Superior temporal gyrus (tissue), 1 donor: ENCODE results near the gene KCTD12.

Source experiments
- DNase-seq: peaks from one replicate; pipeline ENCODE4 v3.0.0-alpha.2; 2016; ENCODE audit errors: extremely low spot score

KCTD12 gene

DNA sequence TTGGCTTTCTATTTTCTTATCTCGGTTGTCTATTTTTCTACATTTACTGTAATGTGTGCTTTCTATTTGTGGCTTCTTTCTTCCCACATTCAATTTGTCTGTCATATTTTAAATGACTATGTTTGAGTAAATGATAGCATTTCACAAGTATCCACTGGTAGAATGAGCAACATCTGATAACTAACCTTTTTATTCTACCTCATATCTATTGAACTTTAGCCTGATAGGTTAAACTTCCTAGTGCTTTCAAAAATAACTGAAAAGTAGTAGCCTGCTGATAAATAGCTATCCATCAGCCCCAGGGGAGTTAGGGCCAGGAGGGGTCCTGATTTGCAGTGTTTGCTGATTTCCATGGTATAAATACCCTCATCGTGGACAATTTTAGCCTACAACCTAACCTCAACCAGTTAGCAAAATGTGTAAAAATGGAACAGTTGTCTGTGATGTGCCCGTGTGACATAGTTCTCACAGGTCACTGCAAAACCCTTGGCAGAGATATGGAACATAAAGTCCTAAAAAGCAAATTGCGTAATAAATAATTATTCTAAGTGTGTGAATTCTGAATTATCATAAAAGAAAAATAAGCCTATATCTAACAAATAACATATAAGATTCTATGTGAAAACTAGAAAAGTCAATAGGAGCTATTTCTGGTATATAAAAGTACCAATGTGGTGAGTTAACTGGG is 32.1 kb downstream of the KCTD12 start:
- DNase-seq = no peak

DNA sequence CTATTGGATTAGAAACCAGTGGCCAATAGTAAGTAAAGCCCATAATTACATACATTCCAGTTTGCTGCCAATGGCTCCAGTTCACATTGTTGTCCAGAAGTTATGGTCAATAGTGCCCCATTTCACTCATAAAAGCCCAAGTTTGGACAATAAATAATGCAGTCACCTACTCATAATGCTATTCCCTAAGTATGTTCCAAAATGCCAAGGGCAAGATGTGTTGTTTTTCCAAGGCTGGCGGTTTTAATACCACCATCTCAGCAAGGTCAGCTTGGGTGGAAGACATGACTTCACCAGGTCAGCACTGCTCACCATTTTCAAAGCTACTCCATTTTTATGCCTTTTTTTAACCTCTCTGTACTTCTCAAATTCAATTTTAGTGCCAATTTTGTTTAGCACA is 32.7 kb downstream of the KCTD12 start:
- DNase-seq = no peak

DNA sequence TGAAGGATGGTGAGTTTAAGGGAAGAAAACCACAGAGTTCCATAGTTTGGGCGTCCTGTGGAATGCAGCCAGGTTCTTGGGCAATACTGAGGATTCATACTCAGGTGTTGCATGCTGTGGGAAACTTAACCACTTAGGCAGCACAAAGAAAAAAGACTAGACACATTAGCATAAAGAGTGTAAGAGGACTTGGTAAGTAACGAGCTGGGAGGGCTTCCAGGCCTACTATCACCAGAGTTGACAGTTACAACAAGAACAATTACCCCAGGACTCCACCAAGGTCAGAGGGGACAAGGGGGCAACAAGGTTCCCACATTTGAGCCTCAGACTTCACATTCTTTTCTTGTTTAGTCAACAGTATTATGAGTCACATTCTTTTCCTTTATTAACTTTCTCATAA is 33.2 kb downstream of the KCTD12 start:
- DNase-seq = no peak

DNA sequence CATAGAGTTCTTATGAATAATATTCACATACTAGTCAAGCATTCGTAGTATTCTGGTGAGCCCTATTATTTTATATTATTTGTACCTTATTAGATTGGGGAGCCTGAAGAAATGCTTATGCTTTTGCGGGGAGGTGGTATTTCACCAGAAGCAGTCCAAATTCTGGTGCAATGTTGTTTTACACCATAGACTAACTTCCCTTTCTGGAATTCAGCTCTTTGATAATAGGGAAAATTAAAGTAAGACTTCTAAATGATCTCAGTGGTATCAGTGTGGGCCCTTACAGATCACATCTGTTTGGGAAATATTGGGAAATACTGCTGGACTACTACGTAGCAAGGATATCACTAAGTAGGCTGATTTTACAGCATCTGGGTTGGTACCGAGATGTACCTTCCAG is 34.2 kb downstream of the KCTD12 start:
- no peak for DNase-seq

DNA sequence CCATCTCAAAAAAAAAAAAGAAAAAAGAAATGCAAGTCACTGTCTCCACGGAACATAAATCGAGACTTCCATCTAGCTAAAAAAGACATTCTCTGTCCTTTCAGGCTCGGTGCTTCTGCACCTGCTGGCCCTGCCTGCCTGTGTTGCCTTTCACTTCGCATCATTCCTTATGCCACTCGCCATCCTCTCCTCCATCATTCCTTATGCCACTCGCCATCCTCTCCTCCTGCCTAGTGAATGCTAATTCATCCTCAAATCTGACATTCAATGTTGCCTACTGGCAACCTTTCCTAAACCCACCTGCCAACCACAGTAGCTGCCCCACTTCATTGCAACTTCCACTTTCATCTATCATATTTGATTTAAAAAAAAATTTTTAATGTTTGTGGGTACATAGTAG is 36.7 kb downstream of the KCTD12 start:
- DNase-seq = no peak

DNA sequence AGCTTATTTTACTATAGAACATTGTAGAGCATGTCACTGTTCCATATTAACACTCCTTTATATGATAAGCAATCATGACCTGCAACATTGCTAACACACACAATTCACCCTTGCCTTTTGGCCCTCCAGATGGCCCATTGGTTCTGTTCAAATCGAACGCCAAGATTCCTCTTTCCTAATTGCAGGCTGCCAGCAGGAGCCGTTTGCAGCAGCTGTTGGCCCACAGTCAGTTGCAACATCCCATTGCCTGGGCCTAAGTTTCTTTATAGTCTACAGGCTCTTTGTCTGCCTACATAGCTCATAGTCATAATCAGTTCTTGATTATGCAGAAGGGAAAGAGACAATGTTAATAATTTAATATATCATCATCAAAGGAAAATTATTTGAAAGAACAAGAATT is 37.6 kb downstream of the KCTD12 start:
- DNase-seq = no peak

DNA sequence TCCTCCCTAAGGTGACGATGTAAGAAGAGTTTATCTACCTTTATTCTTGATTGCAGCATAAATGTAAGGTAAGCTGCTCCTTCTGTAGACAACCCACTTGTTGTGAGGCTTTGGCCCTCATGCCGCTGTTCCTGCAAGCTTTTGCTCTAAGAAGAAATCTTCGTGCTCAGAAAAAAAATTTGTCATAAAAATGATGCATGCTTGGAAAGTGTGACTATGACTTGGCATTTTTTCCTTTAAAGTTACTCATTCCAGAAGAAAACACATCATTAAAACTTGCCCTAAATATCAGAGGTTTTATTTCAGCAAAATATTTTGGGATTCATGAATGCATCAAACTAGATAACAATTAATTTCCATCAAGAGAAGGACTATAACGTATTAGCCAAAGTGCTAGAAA is 39.8 kb downstream of the KCTD12 start:
- no peak for DNase-seq

DNA sequence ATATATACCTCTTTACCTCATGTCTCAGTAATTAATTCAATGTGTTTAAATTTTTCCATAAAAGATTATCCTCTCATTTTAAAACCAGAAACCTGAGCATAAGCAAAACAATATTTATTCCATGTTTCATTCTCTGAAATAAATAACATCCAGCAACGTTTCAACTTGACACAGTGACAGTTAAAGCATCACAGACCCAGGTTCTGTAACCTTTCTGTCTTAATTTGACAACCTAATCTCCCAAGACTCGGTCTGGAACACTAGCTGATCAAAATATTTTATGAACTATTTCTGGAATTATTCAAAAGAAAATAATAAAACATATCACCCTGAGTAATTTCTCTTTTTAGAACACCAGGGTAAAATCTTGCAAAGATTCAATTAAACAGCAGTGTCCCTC is 40.3 kb downstream of the KCTD12 start:
- no peak for DNase-seq

DNA sequence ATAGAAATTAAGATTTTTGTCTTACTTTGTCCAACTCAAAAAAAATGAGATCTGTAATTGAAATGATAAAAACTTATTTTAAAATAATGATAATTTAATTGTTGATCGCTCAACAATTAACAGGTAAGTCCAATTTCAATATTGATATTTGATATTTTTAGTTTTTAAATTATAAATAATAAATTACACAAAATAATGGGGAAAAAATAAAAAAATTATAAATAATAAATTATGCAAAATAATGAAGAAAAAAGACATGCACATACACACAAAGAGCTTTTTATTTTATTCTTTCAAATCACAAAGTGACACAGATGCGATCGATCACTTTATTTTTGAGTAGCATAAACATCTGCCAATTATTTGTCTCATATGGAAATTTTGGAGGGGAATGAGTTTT is 40.8 kb downstream of the KCTD12 start:
- no peak for DNase-seq

DNA sequence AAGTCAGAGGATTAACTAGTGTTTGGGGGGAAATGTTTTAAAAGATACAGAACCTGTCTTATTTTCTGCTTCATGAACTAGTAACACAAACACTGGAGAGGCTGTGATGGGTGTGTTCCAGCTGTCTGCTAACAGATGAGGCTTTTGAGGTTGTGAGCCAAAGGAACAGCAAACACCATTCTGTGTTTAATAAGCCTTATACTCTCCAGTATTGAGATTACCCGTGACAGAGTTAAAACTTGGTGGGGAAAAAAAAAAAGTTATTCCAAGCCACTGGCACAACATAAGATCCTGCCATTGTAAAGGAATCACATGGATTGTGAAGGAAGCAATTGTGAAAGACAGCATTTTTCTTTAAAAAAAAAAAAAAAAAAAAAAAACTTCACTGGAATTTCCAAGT is 48.4 kb downstream of the KCTD12 start:
- DNase-seq = no peak

DNA sequence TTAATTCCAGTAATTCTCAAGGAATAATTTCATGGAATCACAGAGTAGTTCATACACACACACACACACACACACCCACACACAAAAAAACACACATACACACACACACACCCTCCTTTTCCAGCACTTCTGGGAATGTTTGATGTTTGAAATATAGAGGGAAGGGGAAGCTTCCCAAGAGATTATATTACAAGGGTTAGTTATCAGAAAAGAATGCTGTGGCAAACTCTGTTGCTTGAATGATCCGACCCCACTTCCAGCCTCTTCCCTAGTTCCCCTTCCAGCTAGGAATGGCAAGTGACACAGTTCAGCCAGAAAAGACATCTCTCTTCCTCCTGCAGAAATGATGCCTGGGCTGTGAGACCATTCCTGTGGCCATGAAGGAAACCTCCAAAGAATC is 49.9 kb downstream of the KCTD12 start:
- no peak for DNase-seq

DNA sequence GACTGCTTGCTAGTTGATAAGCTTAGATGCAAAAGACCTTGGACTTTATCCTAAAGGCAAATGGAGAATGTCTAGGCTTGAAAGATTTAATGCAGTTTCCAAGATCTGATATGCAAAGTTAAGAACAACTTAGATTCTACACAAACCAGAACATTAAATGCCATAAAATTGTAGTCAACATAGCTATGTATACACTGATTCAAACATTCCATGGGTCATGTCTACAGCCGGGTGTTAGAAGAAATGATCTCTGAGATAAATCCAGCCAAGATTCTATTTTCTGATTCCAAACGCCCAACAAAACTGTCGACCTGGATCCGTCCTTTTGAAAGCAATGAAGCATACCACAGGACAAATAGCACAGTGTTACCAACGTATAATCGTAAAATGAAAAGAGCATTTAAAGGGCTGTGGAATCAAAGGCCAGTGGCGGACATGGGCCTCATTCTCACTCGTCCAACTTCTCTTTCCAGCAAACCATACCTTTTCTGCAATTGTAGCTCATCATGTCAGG is 52.7 kb downstream of the KCTD12 start:
- no peak for DNase-seq

DNA sequence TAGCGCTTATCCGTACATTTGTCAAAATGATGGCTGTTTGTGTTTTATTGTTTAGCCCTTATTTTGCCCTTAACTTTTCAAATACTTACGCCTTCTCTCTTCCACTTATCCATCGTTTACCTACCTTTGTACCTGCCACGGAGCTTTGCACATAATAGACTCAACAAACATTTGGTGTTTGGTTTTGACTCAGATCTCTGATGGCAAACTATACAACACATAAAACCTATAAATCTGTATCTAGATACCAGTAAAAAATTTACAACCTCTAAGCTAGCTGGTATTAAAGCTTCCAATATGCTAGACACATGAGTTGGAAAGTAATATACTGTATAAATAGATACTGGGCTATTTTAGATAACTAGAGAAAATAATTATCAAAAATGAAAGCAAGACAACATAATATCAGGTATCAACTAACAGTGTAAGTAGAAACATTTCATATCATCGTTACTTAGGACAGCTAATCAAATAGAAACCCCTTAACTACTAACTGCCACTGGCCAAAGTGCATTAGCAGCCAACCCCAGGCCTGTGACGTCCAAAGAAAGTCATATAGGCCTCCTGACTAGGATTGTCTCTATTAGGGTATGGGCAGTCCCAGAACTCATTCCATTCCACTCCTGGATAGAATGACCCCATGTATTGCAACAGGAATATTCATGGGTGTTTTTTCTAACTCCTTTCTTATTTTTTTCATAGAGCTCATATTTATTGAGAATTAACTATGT is 53.8 kb downstream of the KCTD12 start:
- no peak for DNase-seq

DNA sequence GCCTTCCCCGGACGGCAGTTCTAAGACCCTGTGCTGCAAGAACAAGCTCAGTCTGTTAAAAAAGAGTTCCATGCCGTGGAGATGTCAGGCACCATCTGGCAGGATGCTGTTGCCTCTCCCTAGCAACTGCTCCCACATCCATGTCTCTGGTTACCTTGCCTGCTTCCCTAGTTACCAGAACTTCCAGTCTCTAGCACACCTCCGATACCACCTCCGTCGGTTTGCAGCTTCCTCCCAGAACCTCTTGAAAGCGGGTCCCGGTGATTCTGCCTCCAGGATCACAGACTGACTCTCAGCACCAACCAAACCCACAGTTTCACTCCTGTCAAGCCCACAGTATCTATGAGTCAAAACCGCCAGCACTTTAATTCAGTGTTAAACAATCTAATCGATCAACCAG is 55.4 kb downstream of the KCTD12 start:
- no peak for DNase-seq
